HCT116 (cell line): Measurements from ENCODE around the gene PODNL1.

Experiments
- EGR1 ChIP-seq: IDR thresholded peaks from 2 replicates; pipeline ENCODE4 v1.6.1; 2012; ENCODE audit warnings: low read depth
- ELF1 ChIP-seq: IDR thresholded peaks from 2 replicates; pipeline ENCODE4 v1.6.1; 2012; ENCODE audit warnings: low read depth, borderline replicate concordance
- EZH2 ChIP-seq: fragments of 200-600 bp; sonication (generic); IDR thresholded peaks from 2 replicates; pipeline ENCODE4 v1.6.1; 2017; ENCODE audit warnings: antibody characterized with exemption, mixed run types
- EZH2phosphoT487 ChIP-seq: fragments of 200-600 bp; IDR thresholded peaks from 2 replicates; pipeline ENCODE4 v1.6.1; 2018; ENCODE audit warnings: antibody characterized with exemption, borderline replicate concordance
- TF ChIP-seq, protein P1 (sequence below), 3 experiments: fragments of 200-600 bp in 1 of 3; sonication (generic) in 1 of 3; IDR thresholded peaks in 2 of 3; conservative IDR thresholded peaks in 1 of 3; 2 replicates each; pipeline ENCODE4 v1.5.1; 2012 to 2017; ENCODE audit warnings: low read depth in 2 of 3, low read length in 2 of 3, antibody characterized with exemption in 1 of 3, borderline replicate concordance in 1 of 3, control low read depth in 1 of 3, mild to moderate bottlenecking in 1 of 3, mixed read lengths in 1 of 3, mixed run types in 1 of 3, moderate library complexity in 1 of 3; ENCODE audit not compliant: insufficient read depth in 1 of 3
- TF ChIP-seq, protein P2 (sequence below): IDR thresholded peaks from 2 replicates; pipeline ENCODE4 v1.6.1; 2012
- TF ChIP-seq, protein P3 (sequence below): IDR thresholded peaks from 2 replicates; pipeline ENCODE4 v1.6.1; 2012; ENCODE audit warnings: low read depth

DNA sequence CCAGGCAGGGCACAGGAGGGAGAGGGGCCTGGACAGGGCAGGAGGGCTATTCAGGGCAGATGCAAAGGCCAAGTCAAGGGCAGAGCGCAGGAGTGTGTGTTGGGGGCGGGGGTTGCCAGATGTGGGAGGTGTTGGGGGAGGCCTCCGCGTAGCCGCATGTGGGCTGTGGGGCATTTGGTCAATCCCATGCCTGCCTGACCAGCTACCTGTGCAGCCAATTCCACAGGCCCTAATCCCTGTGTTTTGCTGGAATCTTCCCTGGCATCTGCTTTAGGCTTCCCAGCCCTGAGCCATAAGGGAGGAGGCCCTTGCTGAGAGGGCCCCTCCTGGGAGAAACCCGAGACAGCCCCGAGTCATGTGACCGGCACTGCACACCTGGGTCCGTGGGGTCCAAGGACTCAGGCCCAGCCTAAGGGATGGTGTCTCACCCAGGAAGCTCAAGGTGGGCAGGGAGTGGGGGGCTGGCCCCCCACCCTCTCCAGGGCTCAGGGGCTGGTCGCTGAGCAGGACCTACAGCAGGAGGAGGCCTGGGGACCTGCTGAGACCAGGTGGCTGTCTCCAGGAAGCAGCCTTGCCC lies 47.6 kb upstream of the PODNL1 start:
- TF ChIP-seq, protein P1, sequence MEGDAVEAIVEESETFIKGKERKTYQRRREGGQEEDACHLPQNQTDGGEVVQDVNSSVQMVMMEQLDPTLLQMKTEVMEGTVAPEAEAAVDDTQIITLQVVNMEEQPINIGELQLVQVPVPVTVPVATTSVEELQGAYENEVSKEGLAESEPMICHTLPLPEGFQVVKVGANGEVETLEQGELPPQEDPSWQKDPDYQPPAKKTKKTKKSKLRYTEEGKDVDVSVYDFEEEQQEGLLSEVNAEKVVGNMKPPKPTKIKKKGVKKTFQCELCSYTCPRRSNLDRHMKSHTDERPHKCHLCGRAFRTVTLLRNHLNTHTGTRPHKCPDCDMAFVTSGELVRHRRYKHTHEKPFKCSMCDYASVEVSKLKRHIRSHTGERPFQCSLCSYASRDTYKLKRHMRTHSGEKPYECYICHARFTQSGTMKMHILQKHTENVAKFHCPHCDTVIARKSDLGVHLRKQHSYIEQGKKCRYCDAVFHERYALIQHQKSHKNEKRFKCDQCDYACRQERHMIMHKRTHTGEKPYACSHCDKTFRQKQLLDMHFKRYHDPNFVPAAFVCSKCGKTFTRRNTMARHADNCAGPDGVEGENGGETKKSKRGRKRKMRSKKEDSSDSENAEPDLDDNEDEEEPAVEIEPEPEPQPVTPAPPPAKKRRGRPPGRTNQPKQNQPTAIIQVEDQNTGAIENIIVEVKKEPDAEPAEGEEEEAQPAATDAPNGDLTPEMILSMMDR (IDR thresholded peaks at IDR 0.05 in 2 of 3, conservative IDR thresholded peaks at IDR 0.05 in 1 of 3; ENCODE audit: borderline replicate concordance in 1 of 3, insufficient read depth in 1 of 3, low read depth in 2 of 3, low read length in 2 of 3): no peak
- TF ChIP-seq, protein P2, sequence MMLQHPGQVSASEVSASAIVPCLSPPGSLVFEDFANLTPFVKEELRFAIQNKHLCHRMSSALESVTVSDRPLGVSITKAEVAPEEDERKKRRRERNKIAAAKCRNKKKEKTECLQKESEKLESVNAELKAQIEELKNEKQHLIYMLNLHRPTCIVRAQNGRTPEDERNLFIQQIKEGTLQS: no peak
- TF ChIP-seq ELF1 (no peak), EZH2 (no peak), EZH2phosphoT487 (no peak), EGR1 (no peak)
- TF ChIP-seq, protein P3, sequence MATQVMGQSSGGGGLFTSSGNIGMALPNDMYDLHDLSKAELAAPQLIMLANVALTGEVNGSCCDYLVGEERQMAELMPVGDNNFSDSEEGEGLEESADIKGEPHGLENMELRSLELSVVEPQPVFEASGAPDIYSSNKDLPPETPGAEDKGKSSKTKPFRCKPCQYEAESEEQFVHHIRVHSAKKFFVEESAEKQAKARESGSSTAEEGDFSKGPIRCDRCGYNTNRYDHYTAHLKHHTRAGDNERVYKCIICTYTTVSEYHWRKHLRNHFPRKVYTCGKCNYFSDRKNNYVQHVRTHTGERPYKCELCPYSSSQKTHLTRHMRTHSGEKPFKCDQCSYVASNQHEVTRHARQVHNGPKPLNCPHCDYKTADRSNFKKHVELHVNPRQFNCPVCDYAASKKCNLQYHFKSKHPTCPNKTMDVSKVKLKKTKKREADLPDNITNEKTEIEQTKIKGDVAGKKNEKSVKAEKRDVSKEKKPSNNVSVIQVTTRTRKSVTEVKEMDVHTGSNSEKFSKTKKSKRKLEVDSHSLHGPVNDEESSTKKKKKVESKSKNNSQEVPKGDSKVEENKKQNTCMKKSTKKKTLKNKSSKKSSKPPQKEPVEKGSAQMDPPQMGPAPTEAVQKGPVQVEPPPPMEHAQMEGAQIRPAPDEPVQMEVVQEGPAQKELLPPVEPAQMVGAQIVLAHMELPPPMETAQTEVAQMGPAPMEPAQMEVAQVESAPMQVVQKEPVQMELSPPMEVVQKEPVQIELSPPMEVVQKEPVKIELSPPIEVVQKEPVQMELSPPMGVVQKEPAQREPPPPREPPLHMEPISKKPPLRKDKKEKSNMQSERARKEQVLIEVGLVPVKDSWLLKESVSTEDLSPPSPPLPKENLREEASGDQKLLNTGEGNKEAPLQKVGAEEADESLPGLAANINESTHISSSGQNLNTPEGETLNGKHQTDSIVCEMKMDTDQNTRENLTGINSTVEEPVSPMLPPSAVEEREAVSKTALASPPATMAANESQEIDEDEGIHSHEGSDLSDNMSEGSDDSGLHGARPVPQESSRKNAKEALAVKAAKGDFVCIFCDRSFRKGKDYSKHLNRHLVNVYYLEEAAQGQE: no peak
